ACC112 (cell line): ENCODE measurements around the gene MGA.
"Not testable (repeated sequence)": the region's sequence is repeated elsewhere in the genome, so short reads cannot be mapped to it uniquely, and the experiment has no call there.

Source experiments
- H2AFZ ChIP-seq: fragments of 200-600 bp; sonication (generic); one replicate; pipeline ENCODE4 v1.6.0; 2017; ENCODE audit warnings: antibody characterized with exemption, low read length; ENCODE audit not compliant: unreplicated experiment
- H3K27ac ChIP-seq: fragments of 200-600 bp; sonication (generic); 2 replicates; pipeline ENCODE4 v1.5.1; 2014; ENCODE audit warnings: low read depth, mild to moderate bottlenecking, antibody characterized with exemption, low read length, moderate library complexity
- H3K27me3 ChIP-seq: fragments of 200-600 bp; sonication (generic); 2 replicates; pipeline ENCODE4 v1.6.1; 2014; ENCODE audit warnings: mild to moderate bottlenecking, antibody characterized with exemption, low read length, moderate library complexity, mixed read lengths; ENCODE audit not compliant: insufficient read depth
- H3K36me3 ChIP-seq: fragments of 200-600 bp; sonication (generic); 2 replicates; pipeline ENCODE4 v1.6.1; 2016; ENCODE audit warnings: mild to moderate bottlenecking, antibody characterized with exemption, low read length, moderate library complexity, mixed read lengths; ENCODE audit not compliant: insufficient read depth
- H3K4me1 ChIP-seq: fragments of 200-600 bp; sonication (generic); one replicate; pipeline ENCODE4 v1.6.1; 2016; ENCODE audit warnings: low read length, mixed read lengths; ENCODE audit not compliant: insufficient read depth, unreplicated experiment, control insufficient read depth
- H3K4me3 ChIP-seq: fragments of 200-600 bp; sonication (generic); 2 replicates; pipeline ENCODE4 v1.5.1; 2014; ENCODE audit warnings: mild to moderate bottlenecking, low read depth, low read length
- H3K79me2 ChIP-seq: fragments of 200-600 bp; sonication (generic); one replicate; pipeline ENCODE4 v1.6.0; 2016; ENCODE audit warnings: low read length; ENCODE audit not compliant: control insufficient read depth, unreplicated experiment, insufficient read depth

The MGA gene

DNA sequence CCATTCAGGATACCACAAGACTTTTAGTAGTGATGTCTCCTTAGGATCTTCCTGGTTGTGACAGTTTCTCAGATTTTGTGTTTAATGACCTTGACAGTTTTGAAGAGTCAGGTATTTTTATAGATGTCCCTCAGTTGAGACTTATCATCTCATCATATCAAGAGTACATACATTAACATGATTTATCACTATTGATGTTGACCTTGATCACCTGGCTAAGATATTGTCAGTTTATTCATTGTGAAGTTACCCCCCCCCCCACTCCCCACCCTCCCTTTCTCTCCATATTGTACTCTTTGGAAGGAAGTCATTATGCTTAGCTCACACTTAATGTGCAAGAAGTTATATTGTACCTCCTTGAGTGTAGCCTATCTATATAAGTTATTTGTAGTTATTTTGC lies 42.9 kb downstream of the MGA start:
- H3K36me3 ChIP-seq: peaks cover 7% of the 10 kb centered on the region
- H3K27me3 ChIP-seq: no peaks in the 10 kb centered on the region
- H2AFZ ChIP-seq: no peak overlapping the region
- no peaks in the 10 kb centered on the region for H3K4me1 ChIP-seq
- H3K27ac ChIP-seq: no peak overlapping the region
- peaks cover 29% of the 10 kb centered on the region for H3K79me2 ChIP-seq
- H3K4me3 ChIP-seq: no peak overlapping the region

DNA sequence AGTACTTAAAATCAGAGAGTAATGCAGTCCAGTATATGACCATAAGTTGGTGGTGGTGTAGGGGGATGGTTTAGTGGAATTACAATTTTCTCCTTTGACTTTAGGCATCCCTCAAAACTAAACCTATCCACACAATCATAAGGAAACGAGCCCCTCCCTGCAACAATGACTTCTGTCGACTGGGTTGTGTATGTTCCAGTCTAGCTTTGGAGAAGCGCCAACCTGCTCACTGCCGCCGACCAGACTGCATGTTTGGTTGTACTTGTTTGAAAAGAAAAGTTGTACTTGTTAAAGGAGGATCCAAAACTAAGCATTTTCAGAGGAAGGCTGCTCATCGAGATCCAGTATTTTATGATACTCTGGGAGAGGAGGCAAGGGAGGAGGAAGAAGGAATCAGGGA lies 52.8 kb downstream of the MGA start:
- H3K4me3 ChIP-seq: no peak overlapping the region
- no peak overlapping the region for H3K27ac ChIP-seq
- H3K4me1 ChIP-seq: no peaks in the 10 kb centered on the region
- H2AFZ ChIP-seq: no peak overlapping the region
- peaks cover 34% of the 10 kb centered on the region for H3K36me3 ChIP-seq
- H3K79me2 ChIP-seq: peaks cover 10% of the 10 kb centered on the region
- H3K27me3 ChIP-seq: no peaks in the 10 kb centered on the region

DNA sequence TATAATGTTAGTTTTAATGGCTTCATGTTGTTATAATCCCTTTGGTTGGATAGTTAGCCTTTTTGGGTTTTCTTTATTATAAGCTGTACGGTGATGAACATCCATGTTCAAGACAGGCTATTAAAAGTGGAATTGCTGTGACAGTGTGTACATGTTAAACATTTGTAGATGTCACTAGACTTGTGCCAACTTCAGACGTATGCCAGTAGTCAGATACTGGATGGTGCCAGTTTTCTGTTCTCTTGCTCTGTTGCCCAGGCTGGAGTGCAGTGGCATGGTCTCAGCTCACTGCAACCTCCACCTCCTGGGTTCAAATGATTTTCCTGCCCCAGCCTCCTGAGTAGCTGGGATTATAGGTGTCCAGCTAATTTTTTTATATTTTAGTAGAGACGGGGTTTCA lies 54.1 kb downstream of the MGA start:
- no peak overlapping the region for H3K4me3 ChIP-seq
- H2AFZ ChIP-seq: no peak overlapping the region

DNA sequence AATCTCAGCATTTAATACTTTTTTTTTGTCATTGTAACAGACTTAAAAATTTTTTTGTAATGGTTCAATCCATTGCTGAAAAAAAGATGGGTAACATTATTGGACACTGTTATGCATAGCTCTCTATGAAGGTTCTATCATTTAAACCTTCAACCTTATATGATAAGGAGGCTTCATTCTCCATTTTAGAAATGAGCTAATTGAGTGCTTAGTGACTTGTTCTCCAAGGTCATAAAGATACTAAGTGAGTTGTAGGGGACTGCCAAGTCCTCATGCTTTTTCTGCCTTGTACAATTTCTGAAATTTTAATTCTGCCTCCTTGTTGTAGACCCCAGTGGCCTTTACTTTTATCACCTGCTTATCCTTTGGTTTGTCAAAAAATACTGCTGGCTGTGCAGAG lies 56.7 kb downstream of the MGA start:
- no peaks in the 10 kb centered on the region for H3K27me3 ChIP-seq
- H3K79me2 ChIP-seq: peaks cover 11% of the 10 kb centered on the region
- no peaks in the 10 kb centered on the region for H3K4me1 ChIP-seq
- H2AFZ ChIP-seq: no peak overlapping the region
- H3K36me3 ChIP-seq: peaks cover 11% of the 10 kb centered on the region
- no peak overlapping the region for H3K27ac ChIP-seq
- no peak overlapping the region for H3K4me3 ChIP-seq

More for the DNA sequence above, 54.1 kb downstream of the MGA start:
- H3K36me3 ChIP-seq: peaks cover 27% of the 10 kb centered on the region
- H3K4me1 ChIP-seq: no peaks in the 10 kb centered on the region
- H3K27me3 ChIP-seq: no peaks in the 10 kb centered on the region
- peaks cover 14% of the 10 kb centered on the region for H3K79me2 ChIP-seq
- H3K27ac ChIP-seq: no peak overlapping the region

DNA sequence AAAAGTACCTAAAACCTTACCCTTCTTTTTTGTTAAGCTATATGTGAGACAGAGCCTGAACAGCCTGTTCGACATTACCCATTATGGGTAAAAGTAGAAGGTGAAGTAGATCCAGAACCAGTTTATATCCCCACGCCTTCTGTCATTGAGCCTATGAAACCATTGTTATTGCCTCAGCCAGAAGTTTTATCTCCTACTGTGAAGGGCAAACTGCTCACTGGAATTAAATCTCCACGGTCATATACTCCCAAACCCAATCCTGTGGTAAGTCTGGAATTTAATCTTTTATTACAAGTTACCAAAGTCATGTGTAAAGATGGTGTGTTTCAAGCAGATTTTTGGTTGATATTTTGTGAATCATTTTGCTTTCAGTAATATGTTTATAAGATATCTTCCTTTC lies 66.9 kb downstream of the MGA start:
- no peak overlapping the region for H2AFZ ChIP-seq
- peaks cover 8% of the 10 kb centered on the region for H3K79me2 ChIP-seq
- no peak overlapping the region for H3K27ac ChIP-seq
- H3K36me3 ChIP-seq: peaks cover 7% of the 10 kb centered on the region
- no peaks in the 10 kb centered on the region for H3K4me1 ChIP-seq
- H3K4me3 ChIP-seq: no peak overlapping the region
- no peaks in the 10 kb centered on the region for H3K27me3 ChIP-seq

DNA sequence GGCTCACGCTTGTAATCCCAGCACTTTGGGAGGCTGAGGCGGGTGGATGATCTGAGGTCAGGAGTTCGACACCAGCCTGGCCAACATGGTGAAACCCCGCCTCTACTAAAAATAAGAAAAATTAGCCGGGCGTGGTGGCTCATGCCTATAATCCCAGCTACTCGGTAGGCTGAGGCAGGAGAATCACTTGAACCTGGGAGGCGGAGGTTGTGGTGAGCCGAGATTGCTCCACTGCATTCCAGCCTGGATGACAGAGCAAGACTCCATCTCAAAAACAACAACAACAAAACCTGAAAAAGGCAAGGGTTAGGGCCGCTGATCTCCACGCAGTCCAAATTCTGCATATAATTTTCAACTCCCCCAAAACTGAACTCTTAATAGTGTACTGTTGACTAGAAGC lies 67.9 kb downstream of the MGA start:
- H3K4me3 ChIP-seq, H3K27me3 ChIP-seq, H3K4me1 ChIP-seq, H2AFZ ChIP-seq, H3K36me3 ChIP-seq, H3K27ac ChIP-seq, H3K79me2 ChIP-seq: not testable (repeated sequence)

DNA sequence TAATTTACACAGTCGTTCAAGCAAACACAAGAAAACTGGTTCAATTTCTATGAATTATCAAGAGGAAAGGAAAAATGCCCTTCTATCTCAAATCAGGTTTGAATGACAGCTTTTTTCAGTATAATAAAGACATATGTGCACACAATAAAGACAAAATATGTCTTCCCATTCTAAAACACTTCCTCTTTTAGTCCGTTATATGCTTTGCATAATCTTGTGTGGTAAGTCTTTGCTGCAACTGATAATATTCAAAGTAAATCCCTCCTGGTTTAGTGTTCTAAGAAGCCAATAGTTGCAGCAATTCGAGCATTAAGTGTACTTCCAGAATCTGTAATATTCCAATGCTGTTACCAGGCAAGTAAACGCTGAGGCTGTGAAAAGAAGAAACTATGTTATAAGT lies 70.3 kb downstream of the MGA start:
- Histone ChIP-seq H3K79me2 (peaks cover 2% of the 10 kb centered on the region), H3K27ac (no peak overlapping the region), H3K27me3 (no peaks in the 10 kb centered on the region), H3K36me3 (peaks cover 17% of the 10 kb centered on the region), H3K4me3 (no peak overlapping the region), H3K4me1 (no peaks in the 10 kb centered on the region), H2AFZ (no peak overlapping the region)

DNA sequence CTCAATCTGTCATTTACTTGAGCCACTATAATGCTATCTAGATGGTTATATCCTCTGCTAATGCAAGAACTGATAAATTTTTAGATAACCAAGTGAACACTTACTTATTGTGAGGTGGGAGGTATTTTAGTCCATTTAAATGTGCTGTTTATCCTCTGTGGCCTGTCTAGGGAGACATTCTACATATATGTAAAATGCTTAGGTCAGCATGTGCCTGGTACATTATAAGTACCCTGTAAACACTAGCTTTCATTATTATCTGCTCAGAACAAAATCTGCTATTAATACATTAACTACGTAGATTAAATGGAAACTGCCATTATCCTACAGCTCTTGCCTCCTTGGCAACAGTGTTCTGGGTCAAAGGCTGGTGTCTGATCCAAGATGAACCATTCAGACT lies 72.3 kb downstream of the MGA start:
- H3K4me3 ChIP-seq: no peak overlapping the region
- no peaks in the 10 kb centered on the region for H3K4me1 ChIP-seq
- H3K27ac ChIP-seq: no peak overlapping the region
- no peaks in the 10 kb centered on the region for H3K79me2 ChIP-seq
- H3K36me3 ChIP-seq: peaks cover 26% of the 10 kb centered on the region
- no peaks in the 10 kb centered on the region for H3K27me3 ChIP-seq
- H2AFZ ChIP-seq: no peak overlapping the region

DNA sequence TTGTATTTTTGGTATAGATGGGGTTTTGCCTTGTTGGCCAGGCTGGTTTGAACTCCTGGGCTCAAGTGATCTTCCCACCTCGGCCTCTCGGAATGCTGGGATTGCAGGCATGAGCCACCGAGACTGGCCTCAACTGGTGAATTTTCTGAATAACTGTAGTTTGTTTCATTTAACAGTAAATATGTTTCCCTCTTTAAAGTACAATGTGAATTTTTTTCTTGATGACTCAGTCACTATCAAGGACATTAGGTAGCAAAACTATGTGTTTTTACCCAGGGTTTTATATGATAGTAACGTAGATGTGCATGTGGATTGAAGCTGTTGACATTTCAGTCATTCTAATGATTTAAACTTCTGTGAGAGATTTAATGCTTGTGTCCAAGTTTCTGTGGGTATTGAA lies 73.9 kb downstream of the MGA start:
- H3K4me1 ChIP-seq: no peaks in the 10 kb centered on the region
- H3K27me3 ChIP-seq: no peaks in the 10 kb centered on the region
- H3K36me3 ChIP-seq: peaks cover 32% of the 10 kb centered on the region
- no peak overlapping the region for H3K27ac ChIP-seq
- H3K4me3 ChIP-seq: no peak overlapping the region
- no peak overlapping the region for H2AFZ ChIP-seq
- no peaks in the 10 kb centered on the region for H3K79me2 ChIP-seq

DNA sequence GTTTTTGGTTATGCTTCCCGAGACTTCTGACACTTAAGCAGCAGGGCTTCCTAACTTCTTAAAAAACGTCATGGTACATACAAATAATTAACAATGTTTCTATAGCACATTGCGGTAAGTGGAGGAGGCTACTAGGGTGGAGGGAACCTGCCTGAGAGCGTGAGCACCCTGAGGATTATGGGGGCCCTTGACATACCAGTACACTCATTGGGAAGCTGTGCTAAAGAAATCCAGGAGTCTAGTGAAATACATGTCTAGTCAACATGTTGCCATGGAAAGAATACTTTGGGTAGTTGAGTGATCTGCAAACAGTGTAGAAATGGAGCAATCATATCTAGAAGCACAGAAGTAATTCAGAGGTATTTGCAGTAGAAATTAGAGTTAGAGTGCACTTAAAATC lies 74.8 kb downstream of the MGA start:
- Histone ChIP-seq H3K4me3 (no peak overlapping the region), H3K27ac (no peak overlapping the region), H3K4me1 (no peaks in the 10 kb centered on the region), H3K79me2 (peaks cover 4% of the 10 kb centered on the region), H3K27me3 (no peaks in the 10 kb centered on the region), H2AFZ (no peak overlapping the region), H3K36me3 (peaks cover 41% of the 10 kb centered on the region)

DNA sequence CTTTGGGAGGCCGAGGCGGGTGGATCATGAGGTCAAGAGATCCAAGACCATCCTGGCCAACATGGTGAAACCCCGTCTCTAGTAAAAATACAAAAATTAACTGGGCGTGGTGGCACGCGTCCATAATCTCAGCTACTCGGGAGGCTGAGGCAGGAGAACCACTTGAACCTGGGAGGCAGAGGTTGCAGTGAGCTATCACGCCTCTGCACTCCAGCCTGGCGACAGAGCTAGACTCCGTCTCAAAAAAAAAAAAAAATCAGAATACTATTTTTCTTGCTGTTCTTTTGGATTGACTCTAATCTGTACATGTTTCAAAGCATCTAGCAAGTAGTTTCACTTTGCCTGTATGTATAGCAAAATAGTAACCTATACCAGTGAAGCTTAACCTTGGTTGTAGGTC lies 75.3 kb downstream of the MGA start:
- not testable (repeated sequence) for H3K27ac ChIP-seq, H2AFZ ChIP-seq, H3K4me3 ChIP-seq, H3K27me3 ChIP-seq, H3K4me1 ChIP-seq, H3K79me2 ChIP-seq
- H3K36me3 ChIP-seq: peaks cover 39% of the 10 kb centered on the region

DNA sequence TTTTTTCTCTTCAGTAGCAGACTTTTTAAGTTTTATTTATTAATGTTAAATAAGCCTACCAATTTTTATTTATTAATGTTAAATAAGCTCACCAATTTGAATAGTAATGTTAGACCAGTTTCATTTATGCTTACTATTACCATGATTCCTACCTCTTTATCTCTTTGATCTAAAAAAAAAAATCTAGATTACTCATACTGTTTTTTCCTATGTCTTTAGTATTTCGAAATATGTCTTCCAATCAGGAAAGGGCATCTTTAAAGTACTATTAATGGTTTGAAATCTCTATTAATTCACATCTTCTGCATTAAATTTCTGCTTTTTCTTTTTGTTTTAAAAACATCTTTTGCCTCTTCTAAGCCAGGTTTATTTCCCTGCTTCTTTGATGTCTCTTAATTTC lies 86.6 kb downstream of the MGA start:
- H3K36me3 ChIP-seq: peaks cover 35% of the 10 kb centered on the region
- no peak overlapping the region for H3K4me3 ChIP-seq
- H2AFZ ChIP-seq: no peak overlapping the region
- no peaks in the 10 kb centered on the region for H3K27me3 ChIP-seq
- H3K4me1 ChIP-seq: peaks cover 5% of the 10 kb centered on the region
- peaks cover 14% of the 10 kb centered on the region for H3K79me2 ChIP-seq
- no peak overlapping the region for H3K27ac ChIP-seq
